Right cardiac atrium (tissue), 5 donors: ENCODE data around the gene NYAP2. TPM values are rescaled to one million over a fixed set of nuclear protein-coding genes. Genes with fewer than 3 reads are reported as not detected.

Source experiments
- ATAC-seq, 2 donors: fragments of 200-7000 bp; cut with Tn5 transposase; one replicate each; pipeline versions ENCODE4 v1.8.0 to v1.9.1; 2020; ENCODE audit warnings: moderate library complexity in 2 of 2, mild to moderate bottlenecking in 1 of 2
- DNase-seq, 3 donors: peaks; one replicate each; pipeline ENCODE4 v3.0.0-alpha.2; 2020
- H3K27ac ChIP-seq: one replicate; pipeline ENCODE4 v1.5.1; 2013; ENCODE audit warnings: mild to moderate bottlenecking, low read length, control low read depth, moderate library complexity
- H3K27me3 ChIP-seq: one replicate; pipeline ENCODE4 v1.6.1; 2013; ENCODE audit not compliant: control insufficient read depth, insufficient read depth
- H3K4me1 ChIP-seq: one replicate; pipeline ENCODE4 v1.6.1; 2013; ENCODE audit warnings: low read length; ENCODE audit not compliant: control insufficient read depth, insufficient read depth
- H3K4me3 ChIP-seq: one replicate; pipeline ENCODE4 v1.5.1; 2013; ENCODE audit warnings: low read length, control low read depth
- H3K9me3 ChIP-seq: one replicate; pipeline ENCODE4 v1.6.1; 2013; ENCODE audit warnings: low read length; ENCODE audit not compliant: control insufficient read depth
- WGBS: extraction: QIAGEN DNeasy Blood & Tissue Kit; methylation state at CpG from one replicate; pipeline ENCODE4 v1.1.7; 2013; 5-methylcytosine and 5-hydroxymethylcytosine counted together
- intact Hi-C, 4 donors: fragments of 100-400 bp; cut with DNase I; formaldehyde crosslinking; loops; one replicate each; pipeline versions ENCODE4 v1.11.0 to v1.14.0; 2022 to 2023
- polyA plus RNA-seq: library from polyadenylated mRNA; stranded (reverse); fragments of 200-250 nt; gene quantifications from one replicate; pipeline ENCODE4 v1.2.3, GENCODE V29; 2013
- total RNA-seq, 4 donors: library from RNA; stranded (reverse); fragmentation: NEBNext Ultra II Directional; extraction: Animal tissue kit (Norgen Biotek cat#: 25700); gene quantifications; one replicate each; pipeline ENCODE4 v1.2.1, GENCODE V29; 2021
- donor health status: healthy with polysubstance abuse.
- donor health status: DM: no; HTN: yes; CAD: no.
- donor health status: DM: no; HTN: no; CAD: no.
- donor health status: DM: no; HTN: yes; CAD: no; lungs with severe emphysema.
- donor health status: DM: yes; HTN: yes; CAD: no.

NYAP2 gene
- total and polyA plus RNA-seq, 5 donors = not detected

- 58% methylated on average over 2 of the region's 2 CpGs for WGBS
- Histone ChIP-seq H3K27ac (no peak overlapping the region), H3K4me3 (no peak overlapping the region), H3K27me3 (no peaks in the 10 kb centered on the region), H3K4me1 (no peaks in the 10 kb centered on the region), H3K9me3 (no peaks in the 10 kb centered on the region)
- ATAC-seq = no peak
- intact Hi-C loops = loop anchor here in 2 of 4 donors (5.0 kb wide), 3 partner anchors 1135 to 1320 kb away; no protein-coding TSS in a partner anchor
- DNase-seq = no peak
Observed at GRCh38 chr2:225667445-225667844, 267.9 kb downstream of the NYAP2 start.

- no peaks in the 10 kb centered on the region for H3K27me3 ChIP-seq
- DNase-seq (no peak), ATAC-seq (peak; percentile 50 to 56)
- no peaks in the 10 kb centered on the region for H3K9me3 ChIP-seq
- 53% methylated on average over 2 of the region's 2 CpGs for WGBS
- H3K27ac ChIP-seq = no peak overlapping the region
- H3K4me1 ChIP-seq = no peaks in the 10 kb centered on the region
- no peak overlapping the region for H3K4me3 ChIP-seq
- intact Hi-C loops = loop anchor here in 2 of 4 donors (5.0 kb wide), 3 partner anchors 1134 to 1319 kb away; no protein-coding TSS in a partner anchor
Observed at GRCh38 chr2:225668606-225669266, 269.2 kb downstream of the NYAP2 start.

DNA sequence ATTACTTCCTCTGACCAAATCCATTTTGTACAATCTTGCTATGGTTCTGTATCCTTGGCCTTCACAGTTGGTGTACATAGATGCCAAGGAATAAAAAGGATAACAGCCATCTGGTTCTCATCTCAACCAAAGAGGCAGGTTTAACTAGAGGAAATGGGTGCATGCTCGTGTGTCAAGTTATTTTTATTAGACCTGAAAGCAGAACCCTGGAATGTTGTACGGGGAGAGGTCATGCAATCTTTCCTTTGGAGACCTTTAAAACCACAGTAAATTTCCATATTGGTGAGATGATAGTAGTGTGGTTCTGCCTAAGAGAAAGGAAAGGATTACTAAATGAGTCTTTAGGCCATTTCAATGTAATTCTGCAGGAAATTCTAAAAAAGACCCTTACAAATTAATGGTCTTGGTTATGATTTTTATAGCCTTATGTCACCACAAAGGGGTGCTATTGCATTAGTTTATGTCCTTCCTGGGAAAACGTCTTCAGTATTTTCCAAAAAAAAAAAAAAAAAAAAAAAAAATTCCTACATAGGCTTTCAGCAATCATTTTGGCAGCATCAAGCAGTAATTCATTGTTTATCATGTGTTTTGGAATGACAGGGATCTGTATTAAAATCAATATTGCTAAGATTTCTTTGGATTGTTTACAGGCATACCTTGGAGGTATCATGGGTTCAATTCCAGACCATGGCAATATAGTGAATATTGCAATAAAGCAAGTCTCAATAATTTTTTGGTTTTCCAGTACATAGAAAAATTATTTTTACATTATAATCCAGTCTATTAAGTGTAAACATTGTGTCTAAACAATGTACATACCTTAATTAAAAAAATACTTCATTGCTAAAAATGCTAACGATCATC is 270.8 kb downstream of the NYAP2 start:
- Histone ChIP-seq H3K4me1 (no peaks in the 10 kb centered on the region), H3K9me3 (no peaks in the 10 kb centered on the region), H3K27ac (no peak overlapping the region), H3K4me3 (no peak overlapping the region), H3K27me3 (no peaks in the 10 kb centered on the region)
- WGBS = 52% methylated on average over 4 of the region's 4 CpGs
- DNase-seq (no peak), ATAC-seq (no peak)
- intact Hi-C loops = loop anchor here in 3 of 4 donors (5.0 to 10.0 kb wide), 3 partner anchors 124 to 1314 kb away; no protein-coding TSS in a partner anchor

DNA sequence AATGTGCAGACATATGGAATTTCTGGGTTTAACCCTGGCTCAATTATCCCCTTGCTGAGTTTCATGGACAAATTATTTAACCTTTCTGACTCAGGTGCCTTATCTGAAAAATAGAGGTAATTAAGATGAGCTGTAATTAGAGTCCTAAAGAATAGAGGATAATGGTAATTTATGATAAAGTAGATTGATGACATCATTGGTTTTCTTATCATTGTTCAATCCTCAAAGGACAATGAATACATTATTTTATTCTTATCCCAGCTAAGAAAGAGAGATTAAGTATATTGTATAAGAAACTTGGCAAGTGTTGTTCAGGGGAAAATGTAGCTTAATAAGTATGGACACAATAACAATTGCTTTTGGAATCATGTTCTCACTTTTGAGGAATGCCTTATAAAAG is 279.3 kb downstream of the NYAP2 start:
- no peak overlapping the region for H3K4me3 ChIP-seq
- intact Hi-C loops = loop anchor here in 3 of 4 donors (10.0 kb wide), 2 partner anchors 116 to 1306 kb away; no protein-coding TSS in a partner anchor
- ATAC-seq (no peak), DNase-seq (no peak)
- H3K9me3 ChIP-seq = no peaks in the 10 kb centered on the region
- no peak overlapping the region for H3K27ac ChIP-seq
- no peaks in the 10 kb centered on the region for H3K4me1 ChIP-seq
- no peaks in the 10 kb centered on the region for H3K27me3 ChIP-seq

DNA sequence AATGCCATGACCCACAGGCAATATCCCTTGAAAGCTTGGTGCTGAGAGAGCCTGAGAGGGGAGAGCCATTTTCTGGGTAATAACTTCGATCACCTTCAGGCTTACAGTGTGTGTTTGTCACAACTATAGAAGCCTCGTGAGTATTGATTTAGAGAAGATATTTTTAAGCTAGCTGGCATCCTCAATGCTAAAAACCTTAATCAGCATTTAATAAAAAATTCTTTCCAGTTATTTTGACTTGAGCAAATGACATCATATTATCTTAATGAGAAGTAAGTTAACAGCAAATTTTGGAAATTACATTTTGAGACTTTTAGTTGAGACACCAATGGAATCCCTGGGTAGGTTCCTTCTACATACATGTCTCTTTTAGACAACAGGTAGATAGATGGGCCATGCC is 283.7 kb downstream of the NYAP2 start:
- no peak for DNase-seq
- 76% methylated on average over 2 of the region's 2 CpGs for WGBS
- no peaks in the 10 kb centered on the region for H3K27me3 ChIP-seq
- H3K4me3 ChIP-seq = no peak overlapping the region
- no peak overlapping the region for H3K27ac ChIP-seq
- ATAC-seq = no peak
- H3K9me3 ChIP-seq = no peaks in the 10 kb centered on the region
- H3K4me1 ChIP-seq = no peaks in the 10 kb centered on the region
- intact Hi-C loops = no loop called here

GRCh38 chr2:225690153-225690552 is 290.6 kb downstream of the NYAP2 start:
- no peaks in the 10 kb centered on the region for H3K9me3 ChIP-seq
- H3K27ac ChIP-seq = no peak overlapping the region
- H3K27me3 ChIP-seq = no peaks in the 10 kb centered on the region
- H3K4me3 ChIP-seq = no peak overlapping the region
- WGBS = 70% methylated on average over 1 of the region's 1 CpG
- H3K4me1 ChIP-seq = no peaks in the 10 kb centered on the region
- intact Hi-C loops = no loop called here
- DNase-seq (no peak), ATAC-seq (no peak)

- ATAC-seq (no peak), DNase-seq (no peak)
- 83% methylated on average over 3 of the region's 3 CpGs for WGBS
- no peaks in the 10 kb centered on the region for H3K4me1 ChIP-seq
- no peaks in the 10 kb centered on the region for H3K9me3 ChIP-seq
- H3K4me3 ChIP-seq = no peak overlapping the region
- H3K27me3 ChIP-seq = no peaks in the 10 kb centered on the region
- intact Hi-C loops = no loop called here
- no peak overlapping the region for H3K27ac ChIP-seq
Observed at GRCh38 chr2:225691711-225692110, 292.2 kb downstream of the NYAP2 start.

DNA sequence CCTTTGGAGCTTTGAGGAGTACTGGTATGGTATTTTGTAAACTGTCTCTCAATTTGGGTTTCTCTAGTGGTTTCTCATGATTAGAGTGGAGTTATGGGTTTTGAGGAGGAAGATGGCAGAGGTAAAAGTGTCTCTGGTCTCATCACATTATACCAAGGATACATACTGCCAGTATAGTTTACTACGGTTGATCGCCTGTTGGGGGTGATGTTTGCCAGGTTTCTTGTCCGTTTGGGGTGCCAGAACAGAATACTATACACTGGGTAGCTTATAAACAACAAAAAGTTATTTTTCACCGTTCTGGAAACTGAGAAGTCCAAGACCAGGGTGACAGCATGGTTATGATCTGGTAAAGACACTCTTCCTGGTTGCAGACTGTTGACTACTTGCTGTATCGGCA is 293.7 kb downstream of the NYAP2 start:
- 70% methylated on average over 5 of the region's 5 CpGs for WGBS
- H3K27me3 ChIP-seq = no peaks in the 10 kb centered on the region
- no peak overlapping the region for H3K4me3 ChIP-seq
- intact Hi-C loops = no loop called here
- no peaks in the 10 kb centered on the region for H3K9me3 ChIP-seq
- DNase-seq (no peak), ATAC-seq (no peak)
- no peak overlapping the region for H3K27ac ChIP-seq
- no peaks in the 10 kb centered on the region for H3K4me1 ChIP-seq

- intact Hi-C loops = no loop called here
- no peak for DNase-seq
- Histone ChIP-seq H3K9me3 (no peaks in the 10 kb centered on the region), H3K4me1 (no peaks in the 10 kb centered on the region), H3K4me3 (no peak overlapping the region), H3K27me3 (no peaks in the 10 kb centered on the region), H3K27ac (no peak overlapping the region)
- ATAC-seq = no peak
Observed at GRCh38 chr2:225694664-225695063, 295.2 kb downstream of the NYAP2 start.

GRCh38 chr2:225697936-225698335 is 298.4 kb downstream of the NYAP2 start:
- ATAC-seq = no peak

More at GRCh38 chr2:225697936-225698335, 298.4 kb downstream of the NYAP2 start:
- intact Hi-C loops = no loop called here
- DNase-seq = no peak
- H3K9me3 ChIP-seq = no peaks in the 10 kb centered on the region
- no peaks in the 10 kb centered on the region for H3K4me1 ChIP-seq
- no peak overlapping the region for H3K4me3 ChIP-seq
- H3K27ac ChIP-seq = no peak overlapping the region
- WGBS = 94% methylated on average over 2 of the region's 2 CpGs
- H3K27me3 ChIP-seq = no peaks in the 10 kb centered on the region
